Measurements from ENCODE around the gene MRPS22. TPM values are rescaled to one million over a fixed set of nuclear protein-coding genes. Genes with fewer than 3 reads are reported as not detected.

The MRPS22 gene
- total RNA-seq, result 77.7 and 94.2 TPM in 2 replicates

- TF ChIP-seq CTCF (IDR thresholded peaks at IDR 0.05; ENCODE audit: insufficient read depth, low read length, severe bottlenecking), result no peak
- Histone ChIP-seq H3K36me3 (ENCODE audit: control insufficient read depth, insufficient read depth, low read length) (peaks cover 3% of the 10 kb centered on the region), H3K27me3 (ENCODE audit: control insufficient read depth, insufficient read depth, low read length) (peaks cover 2% of the 10 kb centered on the region), H3K4me3 (ENCODE audit: low read depth, low read length) (peak within 1 kb of the TSS; percentile 79)
- no peak for FAIRE-seq
- DNase-seq (ENCODE audit: low read depth), result peak; percentile 85
Observed at GRCh38 chr3:139343895-139344856, at the start of gene MRPS22. Gene MRPS22 (plus strand): TSS chr3:139344020. CDS start chr3:139344027, 7 bp downstream.

- Histone ChIP-seq H3K27me3 (ENCODE audit: control insufficient read depth, insufficient read depth, low read length) (no peaks in the 10 kb centered on the region), H3K36me3 (ENCODE audit: control insufficient read depth, insufficient read depth, low read length) (no peaks in the 10 kb centered on the region), H3K4me3 (ENCODE audit: low read depth, low read length) (no peak overlapping the region)
- FAIRE-seq (no peak), DNase-seq (ENCODE audit: low read depth) (no peak)
- TF ChIP-seq CTCF (IDR thresholded peaks at IDR 0.05; ENCODE audit: insufficient read depth, low read length, severe bottlenecking), result no peak
Observed at GRCh38 chr3:139295040-139295439, 48.8 kb upstream of the MRPS22 start.

GRCh38 chr3:139296141-139296718 lies 47.6 kb upstream of the MRPS22 start:
- FAIRE-seq, result no peak
- no peaks in the 10 kb centered on the region for H3K36me3 ChIP-seq (ENCODE audit: control insufficient read depth, insufficient read depth, low read length)
- no peak for TF ChIP-seq CTCF (IDR thresholded peaks at IDR 0.05; ENCODE audit: insufficient read depth, low read length, severe bottlenecking)
- DNase-seq (ENCODE audit: low read depth), result no peak
- H3K27me3 ChIP-seq (ENCODE audit: control insufficient read depth, insufficient read depth, low read length), result no peaks in the 10 kb centered on the region
- H3K4me3 ChIP-seq (ENCODE audit: low read depth, low read length), result no peak overlapping the region

- DNase-seq (ENCODE audit: low read depth), result peak; percentile 17
- FAIRE-seq, result no peak
- no peaks in the 10 kb centered on the region for H3K36me3 ChIP-seq (ENCODE audit: control insufficient read depth, insufficient read depth, low read length)
- TF ChIP-seq CTCF (IDR thresholded peaks at IDR 0.05; ENCODE audit: insufficient read depth, low read length, severe bottlenecking), result no peak
- no peaks in the 10 kb centered on the region for H3K27me3 ChIP-seq (ENCODE audit: control insufficient read depth, insufficient read depth, low read length)
- no peak overlapping the region for H3K4me3 ChIP-seq (ENCODE audit: low read depth, low read length)
Observed at GRCh38 chr3:139297588-139298311, 46.1 kb upstream of the MRPS22 start.

GRCh38 chr3:139299261-139300132 lies 44.3 kb upstream of the MRPS22 start:
- no peak for TF ChIP-seq CTCF (IDR thresholded peaks at IDR 0.05; ENCODE audit: insufficient read depth, low read length, severe bottlenecking)
- FAIRE-seq (no peak), DNase-seq (ENCODE audit: low read depth) (peak; percentile 56)
- H3K27me3 ChIP-seq (ENCODE audit: control insufficient read depth, insufficient read depth, low read length), result no peaks in the 10 kb centered on the region
- H3K36me3 ChIP-seq (ENCODE audit: control insufficient read depth, insufficient read depth, low read length), result no peaks in the 10 kb centered on the region
- H3K4me3 ChIP-seq (ENCODE audit: low read depth, low read length), result no peak overlapping the region

All from bronchial epithelial cell (primary cell).